ENCODE measurements around the gene CDH26.

DNA sequence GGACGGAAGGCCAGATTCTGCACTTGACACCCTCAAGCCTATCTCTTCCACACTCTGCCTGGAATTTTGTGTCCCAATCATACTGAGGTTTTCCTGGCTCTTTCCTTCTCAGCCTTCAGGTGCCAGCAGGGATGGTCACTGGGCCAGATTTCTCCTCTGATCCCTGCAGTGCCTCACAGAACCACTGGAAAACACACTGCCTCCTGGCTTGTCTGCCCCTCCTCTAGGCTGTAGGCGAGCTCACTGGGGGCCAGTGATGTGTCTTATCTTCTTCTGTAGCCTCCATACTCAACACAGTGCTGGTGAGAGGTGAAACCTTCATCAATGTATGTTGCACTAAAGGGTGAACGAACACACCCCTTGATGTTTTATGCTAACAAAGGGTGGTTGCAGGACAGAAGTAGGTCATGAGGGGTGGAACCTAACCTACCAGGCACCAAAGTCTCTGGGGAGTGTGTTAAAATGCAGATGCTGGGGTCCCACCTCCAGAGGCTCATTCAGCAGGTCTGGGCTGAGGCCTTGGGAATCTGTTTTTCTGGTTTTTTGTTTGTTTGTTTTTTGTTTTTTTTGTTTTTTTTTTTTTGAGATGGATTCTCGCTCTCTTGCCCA is 80.3 kb downstream of the CDH26 start:
- TF ChIP-seq POLR2A (IDR thresholded peaks at IDR 0.05) (no peak), EP300 (IDR thresholded peaks at IDR 0.05) (no peak)
- TF ChIP-seq, protein P1, sequence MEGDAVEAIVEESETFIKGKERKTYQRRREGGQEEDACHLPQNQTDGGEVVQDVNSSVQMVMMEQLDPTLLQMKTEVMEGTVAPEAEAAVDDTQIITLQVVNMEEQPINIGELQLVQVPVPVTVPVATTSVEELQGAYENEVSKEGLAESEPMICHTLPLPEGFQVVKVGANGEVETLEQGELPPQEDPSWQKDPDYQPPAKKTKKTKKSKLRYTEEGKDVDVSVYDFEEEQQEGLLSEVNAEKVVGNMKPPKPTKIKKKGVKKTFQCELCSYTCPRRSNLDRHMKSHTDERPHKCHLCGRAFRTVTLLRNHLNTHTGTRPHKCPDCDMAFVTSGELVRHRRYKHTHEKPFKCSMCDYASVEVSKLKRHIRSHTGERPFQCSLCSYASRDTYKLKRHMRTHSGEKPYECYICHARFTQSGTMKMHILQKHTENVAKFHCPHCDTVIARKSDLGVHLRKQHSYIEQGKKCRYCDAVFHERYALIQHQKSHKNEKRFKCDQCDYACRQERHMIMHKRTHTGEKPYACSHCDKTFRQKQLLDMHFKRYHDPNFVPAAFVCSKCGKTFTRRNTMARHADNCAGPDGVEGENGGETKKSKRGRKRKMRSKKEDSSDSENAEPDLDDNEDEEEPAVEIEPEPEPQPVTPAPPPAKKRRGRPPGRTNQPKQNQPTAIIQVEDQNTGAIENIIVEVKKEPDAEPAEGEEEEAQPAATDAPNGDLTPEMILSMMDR (IDR thresholded peaks at IDR 0.05) = no peak

Data from sigmoid colon (tissue), 4 donors.